LNCAP (cell line): ENCODE results near the gene VPS39.

Source experiments
- CTCF ChIP-seq: fragments of 450-650 bp; IDR thresholded peaks from 2 replicates; pipeline ENCODE4 v1.5.1; 2017; ENCODE audit warnings: mild to moderate bottlenecking

Gene VPS39

GRCh38 chr15:42129364-42129763 is 78.7 kb downstream of the VPS39 start:
- TF ChIP-seq CTCF: no peak

DNA sequence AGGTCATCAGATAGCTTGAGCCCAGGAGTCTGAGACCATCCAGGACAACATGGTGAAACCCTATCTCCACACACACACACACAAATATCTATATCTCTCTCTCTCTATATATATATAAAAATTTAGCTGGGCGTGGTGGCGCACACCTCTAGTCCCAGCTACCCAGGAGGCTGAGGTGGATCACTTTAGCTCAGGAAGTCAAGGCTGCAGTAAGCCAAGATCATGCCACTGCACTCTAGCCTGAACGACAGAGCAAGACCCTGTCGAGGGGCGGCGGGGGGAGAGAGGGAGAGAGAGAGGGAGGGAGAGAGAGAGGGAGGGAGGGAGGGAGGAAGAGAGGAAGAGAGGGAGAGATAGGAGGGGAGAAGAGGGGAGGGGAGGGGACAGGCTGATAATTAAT is 79.6 kb downstream of the VPS39 start:
- no peak for TF ChIP-seq CTCF

DNA sequence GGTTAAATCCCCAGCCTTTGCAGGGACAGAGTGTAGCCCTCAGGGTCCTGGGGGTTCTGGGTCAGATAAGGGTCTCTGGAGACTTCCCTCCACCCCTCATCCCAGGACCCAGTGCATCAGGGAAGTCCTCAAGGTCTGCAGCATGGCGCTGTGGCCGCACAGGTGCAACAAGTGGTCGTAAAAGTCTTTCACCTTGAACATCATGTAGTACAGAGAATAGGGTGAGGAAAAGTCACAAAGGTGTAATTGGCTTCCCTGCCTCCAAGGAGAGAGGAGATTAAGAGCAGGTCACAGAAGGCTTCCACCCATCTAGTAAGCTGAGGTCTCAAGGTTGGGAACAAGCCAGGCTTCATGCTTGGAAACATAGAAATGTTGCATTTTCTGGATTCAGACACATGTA is 84.6 kb downstream of the VPS39 start:
- TF ChIP-seq CTCF: no peak

- no peak for TF ChIP-seq CTCF
Observed at GRCh38 chr15:42121682-42122081, 86.4 kb downstream of the VPS39 start.

- TF ChIP-seq CTCF: no peak
Observed at GRCh38 chr15:42121021-42121420, 87.1 kb downstream of the VPS39 start.

DNA sequence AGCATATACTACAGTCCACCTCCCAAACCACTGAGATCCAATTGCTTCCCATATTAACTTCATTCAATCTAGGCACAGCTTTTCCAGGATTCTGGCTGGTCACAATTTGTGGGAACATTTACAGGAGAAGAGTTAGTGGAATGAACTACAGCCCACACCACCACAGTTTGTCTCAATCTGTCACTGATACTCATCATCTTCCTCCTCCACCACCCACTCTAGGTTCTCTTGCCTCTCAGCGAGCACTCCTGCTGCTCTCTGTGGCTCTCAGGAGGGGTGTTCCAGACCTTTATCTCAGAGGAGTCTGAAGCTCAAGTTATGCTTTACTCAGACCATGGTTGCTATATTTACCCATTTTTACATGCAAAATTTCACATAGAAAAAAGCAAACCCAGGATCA is 87.8 kb downstream of the VPS39 start:
- no peak for TF ChIP-seq CTCF

GRCh38 chr15:42119446-42119760 is 88.7 kb downstream of the VPS39 start:
- TF ChIP-seq CTCF: no peak

DNA sequence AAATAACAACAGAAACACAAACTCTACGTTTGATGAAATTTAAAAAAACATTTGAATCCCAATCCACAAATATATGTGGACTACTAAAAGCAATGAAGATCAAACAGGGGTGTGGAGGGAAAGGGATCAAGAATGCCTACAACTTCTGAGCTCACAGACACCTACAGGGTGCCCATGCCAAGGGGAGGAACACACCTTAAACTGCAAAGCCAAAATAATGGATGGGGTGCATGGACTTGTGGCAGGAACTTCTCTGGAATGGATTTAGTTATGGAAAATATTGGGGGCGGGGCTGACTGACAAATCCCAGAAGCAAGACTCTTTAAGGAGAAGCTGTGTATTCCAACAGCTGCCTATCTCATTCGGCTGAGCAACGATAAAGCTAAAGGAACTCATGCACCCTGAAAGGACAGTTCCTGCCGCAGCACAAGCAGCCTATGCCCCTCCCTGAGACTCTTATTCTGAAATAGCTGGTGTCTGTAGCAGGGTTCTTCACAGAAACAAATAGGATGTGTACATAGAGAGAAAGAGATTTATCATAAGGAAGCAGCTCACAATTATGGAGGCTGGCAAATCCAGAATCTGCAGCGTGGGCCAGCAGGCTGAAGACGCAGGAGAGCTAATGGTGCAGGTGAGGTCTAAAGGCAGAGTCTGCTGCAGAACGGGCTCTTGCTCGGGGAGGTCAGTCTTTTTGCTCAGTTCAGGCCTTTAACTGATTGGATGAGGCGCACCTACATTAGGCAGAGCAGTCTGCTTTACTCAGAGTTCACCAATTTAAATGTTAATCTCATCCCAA is 89.3 kb downstream of the VPS39 start:
- TF ChIP-seq CTCF: no peak
